HepG2 (cell line): Measurements from ENCODE around the gene TFRC. TPM values are rescaled to one million over a fixed set of nuclear protein-coding genes. Genes with fewer than 3 reads are reported as not detected.

ENCODE experiments used
- ATAC-seq: fragments of 200-7000 bp; cut with Tn5 transposase; 3 replicates; pipeline ENCODE4 v1.9.1; 2020; ENCODE audit warnings: mild to moderate bottlenecking, moderate library complexity
- BruUV-seq: library from RNA; stranded (reverse); fragments of 400-500 nt; replicated peaks from 2 replicates; lab custom pipeline; 2021; lab: Mats Ljungman, UMichigan
- CTCF ChIA-PET: fragments of 300-600 bp; formaldehyde crosslinking; extraction: SDS; loops from one replicate; lab custom pipeline; 2021; ENCODE audit warnings: low total read pairs, inconsistent platforms, low intra/inter-chr PET ratio; lab: Yijun Ruan, JAX
- POLR2A ChIA-PET: fragments of 350-600 bp; sonication (Branson Sonifier 250); formaldehyde crosslinking; loops from one replicate; lab custom pipeline; 2020; ENCODE audit warnings: antibody characterized with exemption, inconsistent platforms; lab: Yijun Ruan, JAX
- DNase-seq: peaks from one replicate; pipeline ENCODE4 v3.0.0-alpha.2; 2015; ENCODE audit warnings: low spot score
- FAIRE-seq: peaks from 3 replicates; lab custom pipeline; 2011; peaks lifted over from hg19 to GRCh38; lab: Jason Lieb, UNC
- H2AFZ ChIP-seq: one replicate; pipeline ENCODE4 v1.6.1; 2011; ENCODE audit warnings: low read length, inconsistent platforms
- H3K27ac ChIP-seq: fragments of 300-600 bp; 3 replicates; pipeline ENCODE4 v1.8.0; 2011; ENCODE audit warnings: mixed run types, mild to moderate bottlenecking, mixed read lengths, low read length, inconsistent platforms; ENCODE audit not compliant: insufficient read depth; ENCODE audit errors: extremely low read length
- H3K27me3 ChIP-seq, 2 experiments: fragments of 200-600 bp in 1 of 2; 2 replicates in 1 of 2; 3 replicates in 1 of 2; pipeline versions ENCODE4 v1.6.0 to v1.8.0; 2011; ENCODE audit warnings: low read length in 2 of 2, mild to moderate bottlenecking in 2 of 2, moderate library complexity in 2 of 2, inconsistent platforms in 1 of 2; ENCODE audit not compliant: insufficient read depth in 2 of 2, control insufficient read depth in 1 of 2
- H3K36me3 ChIP-seq, 2 experiments: fragments of 200-600 bp in 1 of 2; replicated peaks in 1 of 2; 2 replicates in 1 of 2; 3 replicates in 1 of 2; pipeline versions ENCODE4 v1.5.1 to v1.8.0; 2011; ENCODE audit warnings: low read length in 2 of 2, inconsistent platforms in 1 of 2; ENCODE audit not compliant: insufficient read depth in 2 of 2, control insufficient read depth in 1 of 2
- H3K4me1 ChIP-seq: 2 replicates; pipeline ENCODE4 v1.5.1; 2012; ENCODE audit warnings: low read length, inconsistent platforms; ENCODE audit not compliant: insufficient read depth
- H3K4me2 ChIP-seq: 2 replicates; pipeline ENCODE4 v1.6.0; 2011; ENCODE audit warnings: low read depth, low read length, inconsistent platforms
- H3K4me3 ChIP-seq, 3 experiments: fragments of 200-600 bp in 1 of 3; sonication (generic), shearing (Covaris generic) in 1 of 3; replicated peaks in 1 of 3; 2 replicates each; pipeline ENCODE4 v1.5.1; 2011 to 2016; ENCODE audit warnings: low read length in 3 of 3, inconsistent platforms in 2 of 3, low read depth in 2 of 3, mild to moderate bottlenecking in 2 of 3, control low read depth in 1 of 3, mixed read lengths in 1 of 3; ENCODE audit not compliant: insufficient read depth in 1 of 3
- H3K79me2 ChIP-seq: one replicate; pipeline ENCODE4 v1.6.1; 2011; ENCODE audit warnings: low read length, inconsistent platforms; ENCODE audit not compliant: insufficient read depth
- H3K9ac ChIP-seq: 2 replicates; pipeline ENCODE4 v1.6.0; 2011; ENCODE audit warnings: mild to moderate bottlenecking, low read depth, low read length, inconsistent platforms; ENCODE audit not compliant: insufficient read depth
- H3K9me3 ChIP-seq: 2 replicates; pipeline ENCODE4 v1.5.1; 2012; ENCODE audit warnings: mild to moderate bottlenecking, low read length
- H4K20me1 ChIP-seq: 2 replicates; pipeline ENCODE4 v1.6.0; 2011; ENCODE audit warnings: inconsistent platforms, mild to moderate bottlenecking, low read length, moderate library complexity; ENCODE audit not compliant: insufficient read depth
- CBX1 ChIP-seq: IDR thresholded peaks from one replicate; pipeline ENCODE4 v1.6.1; 2016; ENCODE audit warnings: antibody characterized with exemption, low read depth
- CSRNP2 ChIP-seq: sonication (generic); formaldehyde crosslinking; conservative IDR thresholded peaks from 2 replicates; pipeline ENCODE4 v1.8.0; 2022; ENCODE audit warnings: low read depth, missing genetic modification reagents
- LRRFIP1 ChIP-seq: sonication (generic); formaldehyde crosslinking; conservative IDR thresholded peaks from 2 replicates; pipeline ENCODE4 v1.4.0; 2020; ENCODE audit warnings: missing genetic modification reagents
- MYPOP ChIP-seq: sonication (generic); formaldehyde crosslinking; IDR thresholded peaks from 2 replicates; pipeline ENCODE4 v1.8.1; 2023; ENCODE audit warnings: mild to moderate bottlenecking, moderate library complexity, missing genetic modification reagents
- NFKBIZ ChIP-seq: IDR thresholded peaks from 2 replicates; pipeline ENCODE4 v1.6.1; 2018; ENCODE audit warnings: missing genetic modification reagents, missing compliant biosample characterization
- ZBTB20 ChIP-seq: sonication (generic); formaldehyde crosslinking; IDR thresholded peaks from 2 replicates; pipeline ENCODE4 v1.8.1; 2023; ENCODE audit warnings: missing genetic modification reagents, low read depth, mild to moderate bottlenecking, borderline replicate concordance
- ZNF101 ChIP-seq: sonication (generic); formaldehyde crosslinking; IDR thresholded peaks from 2 replicates; pipeline ENCODE4 v1.4.0; 2020; ENCODE audit warnings: mild to moderate bottlenecking, low read depth, missing genetic modification reagents, borderline replicate concordance
- ZNF30 ChIP-seq: sonication (generic); formaldehyde crosslinking; IDR thresholded peaks from 2 replicates; pipeline ENCODE4 v1.5.0; 2020; ENCODE audit warnings: mild to moderate bottlenecking, missing genetic modification reagents
- ZNF773 ChIP-seq: sonication (generic); formaldehyde crosslinking; IDR thresholded peaks from 2 replicates; pipeline ENCODE4 v1.4.0; 2020; ENCODE audit warnings: missing genetic modification reagents, borderline replicate concordance
- ZNF83 ChIP-seq: sonication (generic); formaldehyde crosslinking; IDR thresholded peaks from 2 replicates; pipeline ENCODE4 v1.4.0; 2020; ENCODE audit warnings: missing genetic modification reagents, mild to moderate bottlenecking, borderline replicate concordance
- WGBS: methylation state at CpG from one replicate; pipeline ENCODE4 v1.1.6; 2017; ENCODE audit warnings: low lambda C conversion rate; 5-methylcytosine and 5-hydroxymethylcytosine counted together
- in situ Hi-C: cut with HindIII; loops from 2 replicates; pipeline ENCODE4 v1.10.0; 2017; ENCODE audit warnings: low pct_unique_long_range_greater_than_20kb; ENCODE audit not compliant: extremely low pct_ligation_motif_present
- intact Hi-C: fragments of 100-400 bp; cut with micrococcal nuclease; formaldehyde crosslinking; loops from one replicate; pipeline ENCODE4 v1.10.0; 2022; ENCODE audit not compliant: unreplicated experiment
- polyA plus RNA-seq, 8 experiments: library from polyadenylated mRNA; depleted of rRNA in 3 of 8; stranded (reverse) in 7 of 8; unstranded in 1 of 8; fragments of >200 nt; fragmentation: Illumina TruSeq in 4 of 8; extraction: Trizol in 4 of 8; gene quantifications; 2 replicates each; pipeline versions ENCODE4 v1.2.1 to v1.2.3, GENCODE V29; 2011 to 2016; ENCODE audit warnings: low read depth in 4 of 8, missing spikeins in 1 of 8, mixed read lengths in 1 of 8; ENCODE audit not compliant: insufficient read depth in 1 of 8
- total RNA-seq, 5 experiments: library from RNA; depleted of rRNA; stranded (reverse); fragments of >200 nt; fragmentation: Illumina TruSeq; extraction: Trizol; gene quantifications; 2 replicates each; pipeline ENCODE4 v1.2.3, GENCODE V29; 2016; ENCODE audit warnings: low read depth in 1 of 5

Gene TFRC
- total and polyA plus RNA-seq, 2 of the 13 experiments (the other 11 are each of a cell fraction or from before 2014, with no cell fraction given) = 188 to 274 TPM

GRCh38 chr3:196128172-196128843, 46.4 kb upstream of the TFRC start:
- POLR2A ChIA-PET = interaction anchor here (1.6 kb wide), 1 partner anchor 18 kb away, joined by 3 read pairs; no protein-coding TSS in a partner anchor
- H3K9ac ChIP-seq = no peak overlapping the region
- no peaks in the 10 kb centered on the region for H4K20me1 ChIP-seq
- H3K9me3 ChIP-seq = no peaks in the 10 kb centered on the region
- no peaks in the 10 kb centered on the region for H3K36me3 ChIP-seq
- peak; percentile 13; the same call in 1 of the 3 replicates for ATAC-seq
- H3K27ac ChIP-seq = no peak overlapping the region
- TF ChIP-seq ZNF30 (CRISPR knock-in tag) (no peak), MYPOP (CRISPR knock-in tag) (no peak), NFKBIZ (no peak), ZNF101 (CRISPR knock-in tag) (no peak), CBX1 (no peak), ZBTB20 (CRISPR knock-in tag) (no peak), ZNF773 (no peak), LRRFIP1 (CRISPR knock-in tag) (no peak), ZNF83 (no peak), CSRNP2 (CRISPR knock-in tag) (no peak)
- TF ChIP-seq, all 625 proteins: peak for 0
- in situ Hi-C loops = no loop called here
- BruUV-seq = no TSS peak
- DNase-seq = no peak
- H3K4me1 ChIP-seq = peaks cover 13% of the 10 kb centered on the region
- peaks cover 2 to 4% of the 10 kb centered on the region in 2 experiments; a peak in 3 of 5 replicates for H3K27me3 ChIP-seq
- H3K4me3 ChIP-seq = no peak overlapping the region
- no peaks in the 10 kb centered on the region for H3K79me2 ChIP-seq
- H3K4me2 ChIP-seq = no peak overlapping the region
- FAIRE-seq = no peak
- WGBS = 83% methylated on average over 20 of the region's 21 CpGs
- no peak overlapping the region for H2AFZ ChIP-seq
- CTCF ChIA-PET = no interaction called here
- intact Hi-C loops = loop anchor here (10.0 kb wide), 1 partner anchor 46 kb away; no protein-coding TSS in a partner anchor
